Activated CD4-positive, alpha-beta T cell treated with anti-CD3 and anti-CD28 coated beads, Interleukin-2, Interleukin-4, amounts not matched to agents 100 ng/mL and 50 ng/mL, durations not matched to agents 16 hours and 8 hours (primary cell): ENCODE measurements around the gene CDK9.
A peak's percentile ranks its signal among the peaks of the same experiment; 100 is the strongest.

Source experiments
- DNase-seq: peaks from one replicate; pipeline ENCODE4 v3.0.0-alpha.2; 2020; ENCODE audit warnings: low spot score

Gene CDK9

DNA sequence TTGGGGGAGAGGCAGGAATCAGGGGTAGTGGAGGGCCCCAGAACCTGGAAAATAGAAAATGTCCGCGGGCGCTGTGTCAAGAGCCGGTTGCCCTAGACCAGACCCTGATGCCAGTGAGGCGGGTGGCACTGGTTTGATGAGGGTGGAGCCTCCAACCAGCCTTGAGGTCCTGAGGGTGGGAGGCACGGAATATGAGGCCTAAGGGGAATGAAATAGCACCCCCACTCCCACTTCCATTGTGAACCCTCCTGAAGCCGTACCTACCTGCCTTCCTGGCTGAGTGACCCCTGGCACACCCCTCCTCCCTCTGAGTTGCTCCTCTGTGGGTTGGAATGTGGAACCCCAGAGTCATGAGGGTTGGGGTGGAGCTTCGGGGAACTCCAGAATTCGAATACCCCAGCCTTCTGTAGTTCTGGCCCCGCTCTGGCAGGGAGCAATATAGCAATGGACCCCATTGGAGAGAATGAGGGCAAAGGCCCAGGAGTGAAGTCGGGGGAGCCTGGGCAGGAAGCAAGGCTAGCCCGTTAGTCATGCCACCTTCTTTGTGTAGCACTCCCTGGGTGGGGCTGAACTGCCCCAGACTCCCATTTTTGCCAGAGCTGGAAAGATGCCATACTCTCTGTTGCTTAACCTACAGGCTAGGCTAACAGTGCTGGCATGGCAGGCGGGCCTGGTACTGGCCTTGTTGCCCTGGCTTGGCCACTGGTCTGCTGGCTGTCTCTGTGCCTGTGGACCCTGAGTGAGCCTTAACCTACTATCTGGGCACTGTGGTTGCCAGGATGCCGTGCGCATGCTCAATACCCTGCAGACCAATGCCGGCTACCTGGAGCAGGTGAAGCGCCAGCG, 17.9 kb downstream of the CDK9 start:
- DNase-seq: peak; percentile 32

DNA sequence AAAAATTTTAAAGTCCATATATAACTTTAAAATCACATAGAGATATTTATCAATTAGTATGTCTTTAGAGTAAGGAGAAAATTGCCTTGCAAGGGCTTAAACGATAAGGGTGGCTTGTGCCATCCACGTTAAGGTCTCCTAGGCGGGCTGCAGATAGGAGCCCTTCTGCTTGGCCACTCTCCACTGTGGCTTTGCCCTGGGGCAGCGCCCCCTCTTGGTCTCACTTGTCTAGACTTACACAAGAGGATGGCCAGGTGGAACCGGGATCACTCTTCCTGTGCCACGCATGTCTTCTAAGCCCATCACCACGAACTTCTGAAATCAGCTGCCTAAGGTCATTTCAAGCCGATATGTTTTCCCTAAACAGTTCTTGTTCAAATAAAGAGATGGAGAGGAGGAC, 19.8 kb downstream of the CDK9 start:
- DNase-seq: no peak

DNA sequence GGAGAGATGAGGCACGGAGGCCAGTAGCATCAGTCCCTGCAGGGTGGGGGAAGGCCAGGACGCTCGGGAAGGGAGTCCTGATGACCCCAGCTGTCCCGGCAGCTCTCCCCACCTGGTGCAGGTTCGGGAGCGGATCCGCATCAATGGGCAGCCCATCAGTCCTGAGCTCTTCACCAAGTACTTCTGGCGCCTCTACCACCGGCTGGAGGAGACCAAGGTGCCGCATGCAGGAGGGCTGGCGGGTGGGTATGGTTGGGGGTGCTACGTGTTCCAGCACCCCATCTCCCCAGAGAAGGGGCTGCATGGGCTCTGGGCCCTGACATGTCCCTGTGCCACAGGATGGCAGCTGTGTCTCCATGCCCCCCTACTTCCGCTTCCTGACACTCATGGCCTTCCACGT, 21.0 kb downstream of the CDK9 start:
- no peak for DNase-seq

DNA sequence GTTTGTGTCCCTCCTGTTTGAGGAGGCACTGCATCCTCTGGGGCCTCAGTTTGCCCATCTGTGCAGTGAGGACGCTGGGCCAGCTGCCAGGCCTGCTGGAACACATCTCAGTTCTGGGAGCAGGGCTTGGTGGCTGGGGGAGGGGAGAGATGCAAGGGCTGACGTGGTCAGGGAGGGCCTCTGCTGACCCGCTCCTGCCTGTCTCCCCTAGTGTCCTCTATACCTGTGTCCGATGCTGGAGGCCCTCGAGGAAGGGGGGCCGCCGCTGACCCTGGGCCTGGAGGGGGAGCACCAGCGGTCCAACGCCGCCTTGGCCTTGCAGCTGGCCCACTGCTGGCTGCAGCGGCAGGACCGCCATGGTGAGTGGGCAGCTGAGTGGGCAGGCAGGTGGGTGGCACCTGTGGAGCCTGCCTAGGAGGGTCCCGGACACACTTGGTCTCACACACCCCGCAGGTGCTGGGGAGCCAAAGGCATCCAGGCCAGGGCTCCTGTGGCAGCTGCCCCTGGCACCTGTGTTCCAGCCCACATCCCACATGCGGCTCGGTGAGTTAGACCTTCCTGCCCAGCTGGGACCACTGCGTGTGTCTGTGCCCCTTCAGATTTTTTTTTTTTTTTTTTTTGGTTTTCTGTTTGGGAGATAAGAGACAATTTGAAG, 22.6 kb downstream of the CDK9 start:
- no peak for DNase-seq

DNA sequence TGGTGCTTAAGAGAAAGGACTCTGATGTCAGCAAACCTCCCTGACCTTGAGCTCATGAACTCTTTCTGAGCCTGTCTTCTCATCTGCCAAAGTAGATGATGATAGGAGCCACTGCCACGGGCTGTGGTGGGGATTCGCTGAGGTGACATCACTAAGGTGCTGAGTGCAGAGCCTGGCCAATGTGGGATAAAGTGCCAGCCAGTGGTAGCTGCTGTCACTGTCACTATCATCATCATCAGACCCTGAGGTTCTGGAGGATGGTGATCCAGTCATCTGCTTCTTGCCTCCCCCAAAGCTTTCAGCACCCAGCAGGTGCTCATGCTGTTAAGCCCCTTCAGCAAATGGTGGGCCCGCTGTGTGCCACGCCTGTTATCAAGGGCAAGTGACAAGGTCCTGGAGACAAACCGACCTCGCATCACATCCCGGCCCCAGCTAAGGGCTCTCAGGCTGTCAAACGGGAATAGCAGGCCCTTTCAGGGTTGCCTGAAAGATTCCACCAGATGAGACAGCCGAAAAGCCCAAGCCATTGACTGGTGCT, 23.2 kb downstream of the CDK9 start:
- no peak for DNase-seq

DNA sequence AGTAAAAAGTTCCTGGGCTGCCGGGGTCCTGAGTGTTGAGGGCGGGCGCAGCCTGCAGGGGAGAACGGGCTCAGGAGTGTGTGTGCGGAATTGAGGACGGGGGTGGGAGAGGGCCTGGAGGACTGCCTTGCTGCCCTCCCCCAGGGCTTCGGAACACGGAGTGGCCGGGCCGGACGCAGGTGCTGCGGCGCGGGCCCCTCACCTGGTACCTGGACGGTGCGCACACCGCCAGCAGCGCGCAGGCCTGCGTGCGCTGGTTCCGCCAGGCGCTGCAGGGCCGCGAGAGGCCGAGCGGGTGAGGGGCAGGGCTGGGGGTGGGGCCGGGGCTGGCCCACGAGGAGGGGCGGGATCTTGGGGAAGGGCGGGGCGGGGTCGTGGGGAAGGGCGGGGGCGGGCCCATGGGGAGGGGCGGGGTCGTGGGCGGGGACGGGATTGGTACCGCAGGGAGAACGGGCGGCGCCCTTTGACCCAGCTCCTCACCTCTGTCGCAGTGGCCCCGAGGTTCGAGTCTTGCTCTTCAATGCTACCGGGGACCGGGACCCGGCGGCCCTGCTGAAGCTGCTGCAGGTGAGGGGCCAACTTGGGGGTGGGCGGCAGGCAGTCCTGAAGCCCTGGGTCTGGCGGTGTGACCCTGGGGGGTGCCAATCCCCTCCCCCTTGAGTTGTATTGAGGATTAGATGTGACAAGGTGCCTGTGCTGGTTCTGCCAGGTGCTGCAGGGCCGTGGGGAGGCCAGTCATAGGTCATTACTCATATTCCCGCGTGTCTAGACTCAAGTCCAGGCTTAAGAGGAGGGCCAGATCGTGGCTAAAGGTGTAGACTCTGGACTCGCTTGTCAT, 23.9 kb downstream of the CDK9 start:
- DNase-seq: no peak

DNA sequence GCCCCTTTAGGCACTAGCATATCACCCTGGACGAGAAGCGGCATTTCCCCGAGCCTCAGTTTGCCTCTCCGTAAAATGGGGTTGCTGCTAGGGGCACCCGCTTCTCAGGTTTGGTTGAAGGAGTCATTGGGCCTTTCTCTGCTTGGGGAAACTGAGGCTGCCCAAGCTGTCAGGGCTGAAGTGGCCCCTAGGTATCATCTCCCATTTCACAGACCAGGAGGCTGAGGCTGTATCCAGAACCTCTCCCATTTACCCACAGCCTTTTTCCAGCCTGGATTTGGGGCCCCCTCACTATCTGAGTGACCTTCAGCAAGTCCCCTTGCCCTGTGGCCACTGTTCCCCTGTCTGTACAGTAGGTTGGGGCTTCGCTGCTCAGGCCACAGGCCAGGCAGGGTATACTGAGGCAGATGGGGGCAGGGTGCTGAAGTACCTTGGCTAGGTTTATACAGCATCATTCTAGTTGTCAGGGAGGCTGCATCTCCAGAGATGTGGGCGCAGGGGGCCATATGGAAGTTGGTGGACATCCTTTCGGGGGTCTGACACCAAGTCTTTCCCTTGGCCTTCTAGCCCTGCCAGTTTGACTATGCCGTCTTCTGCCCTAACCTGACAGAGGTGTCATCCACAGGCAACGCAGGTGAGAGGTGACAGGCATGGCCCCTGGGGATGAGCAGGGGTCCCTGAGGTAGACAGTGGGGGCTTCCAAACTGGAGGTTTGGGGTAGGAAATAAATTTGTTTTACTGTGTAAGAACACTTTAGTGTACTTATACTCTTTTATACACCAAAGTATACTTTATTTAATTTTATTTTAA, 24.7 kb downstream of the CDK9 start:
- no peak for DNase-seq

DNA sequence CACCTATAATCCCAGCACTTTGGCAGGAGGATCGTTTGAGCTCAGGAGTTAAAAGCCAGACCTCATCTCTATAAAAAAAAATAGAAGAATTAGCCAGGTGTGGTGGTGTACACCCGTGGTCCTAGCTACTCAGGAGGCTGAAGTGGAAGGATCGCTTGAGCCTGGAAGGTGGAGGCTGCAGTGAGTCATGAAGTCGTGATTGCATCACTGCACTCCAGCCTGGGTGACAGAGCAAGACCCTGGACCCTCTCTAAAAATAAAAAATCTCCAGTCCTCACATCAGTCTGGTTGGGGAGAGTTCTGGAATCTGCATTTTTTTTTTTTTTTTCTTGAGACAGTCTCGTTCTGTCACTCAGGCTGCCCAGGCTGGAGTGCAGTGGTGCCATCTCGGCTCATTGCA, 26.2 kb downstream of the CDK9 start:
- DNase-seq: no peak

DNA sequence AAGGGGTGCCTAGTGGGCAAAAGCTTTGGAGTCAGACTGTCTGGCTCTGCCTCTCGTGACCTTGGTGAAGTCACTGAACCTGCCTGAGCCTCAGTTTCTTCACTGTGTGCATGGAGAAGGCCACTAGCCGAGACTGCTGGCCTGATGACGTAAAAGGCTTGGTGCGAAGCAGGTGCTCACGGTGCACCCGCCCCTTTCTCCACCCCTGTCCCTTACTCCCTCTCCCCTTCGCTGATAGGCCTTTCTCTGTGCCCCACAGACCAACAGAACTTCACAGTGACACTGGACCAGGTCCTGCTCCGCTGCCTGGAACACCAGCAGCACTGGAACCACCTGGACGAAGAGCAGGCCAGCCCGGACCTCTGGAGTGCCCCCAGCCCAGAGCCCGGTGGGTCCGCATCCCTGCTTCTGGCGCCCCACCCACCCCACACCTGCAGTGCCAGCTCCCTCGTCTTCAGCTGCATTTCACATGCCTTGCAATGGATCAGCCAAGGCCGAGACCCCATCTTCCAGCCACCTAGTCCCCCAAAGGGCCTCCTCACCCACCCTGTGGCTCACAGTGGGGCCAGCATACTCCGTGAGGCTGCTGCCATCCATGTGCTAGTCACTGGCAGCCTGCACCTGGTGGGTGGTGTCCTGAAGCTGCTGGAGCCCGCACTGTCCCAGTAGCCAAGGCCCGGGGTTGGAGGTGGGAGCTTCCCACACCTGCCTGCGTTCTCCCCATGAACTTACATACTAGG, 27.3 kb downstream of the CDK9 start:
- DNase-seq: no peak

DNA sequence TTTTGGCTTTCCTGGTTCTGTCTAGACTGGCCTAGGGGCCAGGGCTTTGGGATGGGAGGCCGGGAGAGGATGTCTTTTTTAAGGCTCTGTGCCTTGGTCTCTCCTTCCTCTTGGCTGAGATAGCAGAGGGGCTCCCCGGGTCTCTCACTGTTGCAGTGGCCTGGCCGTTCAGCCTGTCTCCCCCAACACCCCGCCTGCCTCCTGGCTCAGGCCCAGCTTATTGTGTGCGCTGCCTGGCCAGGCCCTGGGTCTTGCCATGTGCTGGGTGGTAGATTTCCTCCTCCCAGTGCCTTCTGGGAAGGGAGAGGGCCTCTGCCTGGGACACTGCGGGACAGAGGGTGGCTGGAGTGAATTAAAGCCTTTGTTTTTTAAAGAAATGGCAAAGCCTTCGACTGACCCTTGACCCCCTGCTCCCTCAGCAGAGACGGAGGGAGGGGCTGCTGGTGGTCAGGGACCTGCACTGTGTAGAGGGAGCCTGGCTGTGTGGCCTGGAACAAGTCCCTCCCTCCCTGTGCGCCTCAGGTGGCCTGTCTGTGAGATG, 27.9 kb downstream of the CDK9 start:
- no peak for DNase-seq

DNA sequence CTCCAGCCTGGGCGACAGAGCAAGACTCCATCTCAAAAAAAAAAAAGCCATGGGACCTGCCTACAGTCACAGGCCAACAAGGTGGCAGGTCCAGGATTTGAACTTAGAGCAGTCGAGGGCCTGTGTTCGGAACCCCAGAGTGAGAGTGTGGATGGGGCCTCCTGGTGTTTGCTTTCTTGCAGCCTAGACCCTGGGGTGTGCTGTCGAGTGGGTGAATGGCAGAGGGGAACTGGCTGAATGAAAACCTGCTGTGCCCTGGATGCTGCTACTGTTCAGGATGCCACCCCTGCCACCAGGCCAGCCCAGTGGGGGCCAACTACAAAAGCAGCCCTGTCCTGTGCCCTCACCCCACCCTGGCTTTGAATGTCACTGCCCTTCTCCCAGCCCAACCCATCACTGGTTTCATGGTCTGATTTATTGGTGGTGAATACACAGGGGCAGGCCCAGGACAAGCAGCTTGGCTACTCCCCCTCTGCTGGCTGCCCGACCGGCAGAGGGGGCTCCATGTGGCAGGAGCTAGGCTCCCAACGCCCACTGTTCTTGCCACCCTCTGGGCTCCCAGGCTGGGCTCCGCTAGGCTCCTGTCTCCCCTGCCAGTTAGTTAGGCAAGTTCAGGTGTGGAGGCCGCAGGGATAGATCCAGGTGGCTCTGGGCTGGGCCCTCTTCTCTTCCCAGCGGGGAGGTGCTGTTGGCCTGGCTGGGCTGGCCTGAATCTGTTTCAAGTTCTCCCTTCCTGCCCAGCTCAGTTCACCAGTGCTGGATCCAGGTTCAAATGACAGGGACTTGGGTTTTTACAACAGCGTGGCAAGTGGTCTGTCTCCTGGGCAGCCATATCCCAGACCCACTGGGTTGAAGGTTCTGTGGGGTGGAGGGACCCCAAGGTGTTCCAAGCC, 29.0 kb downstream of the CDK9 start:
- DNase-seq: no peak

DNA sequence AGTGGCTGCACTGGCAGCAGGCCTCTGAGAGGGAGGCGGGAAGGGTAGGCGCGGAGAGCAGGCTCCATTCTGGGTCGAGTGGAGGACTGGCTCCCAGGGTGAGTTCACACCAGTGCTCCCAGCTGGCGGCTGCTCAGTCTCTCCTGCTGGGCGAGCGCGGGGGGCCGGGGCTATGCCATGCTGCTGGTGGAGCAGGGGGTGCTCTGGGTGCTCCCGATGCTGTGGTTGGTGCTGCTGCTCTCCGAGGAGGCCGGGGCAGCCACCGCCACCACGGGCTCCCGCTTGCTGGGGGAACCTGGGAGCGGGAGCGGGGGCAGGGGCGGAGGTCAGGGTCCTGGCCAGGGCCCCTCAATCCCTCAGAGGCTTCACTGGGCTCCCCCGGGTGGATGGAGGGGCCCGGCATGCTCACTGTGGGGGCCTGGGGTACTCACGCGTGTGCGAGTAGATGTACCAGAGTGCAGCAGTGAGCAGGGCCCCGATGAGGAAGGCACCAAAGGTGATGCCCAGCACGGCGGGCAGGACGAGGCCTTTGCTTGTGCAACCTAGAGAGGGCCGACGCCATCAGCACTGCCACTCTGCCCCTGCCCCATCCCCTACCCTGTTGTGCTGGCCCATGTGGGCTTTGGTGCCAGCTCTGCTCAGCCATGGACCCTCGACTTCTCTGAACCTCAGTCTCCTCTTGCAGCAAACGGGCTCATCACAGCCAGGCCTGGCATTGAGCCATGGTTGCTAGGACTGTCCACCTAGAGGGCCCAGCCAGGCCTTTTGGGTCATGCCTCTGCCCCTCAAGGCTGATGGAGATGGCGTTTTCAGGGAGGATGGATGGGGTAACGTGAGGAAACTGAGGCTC, 29.9 kb downstream of the CDK9 start:
- no peak for DNase-seq

DNA sequence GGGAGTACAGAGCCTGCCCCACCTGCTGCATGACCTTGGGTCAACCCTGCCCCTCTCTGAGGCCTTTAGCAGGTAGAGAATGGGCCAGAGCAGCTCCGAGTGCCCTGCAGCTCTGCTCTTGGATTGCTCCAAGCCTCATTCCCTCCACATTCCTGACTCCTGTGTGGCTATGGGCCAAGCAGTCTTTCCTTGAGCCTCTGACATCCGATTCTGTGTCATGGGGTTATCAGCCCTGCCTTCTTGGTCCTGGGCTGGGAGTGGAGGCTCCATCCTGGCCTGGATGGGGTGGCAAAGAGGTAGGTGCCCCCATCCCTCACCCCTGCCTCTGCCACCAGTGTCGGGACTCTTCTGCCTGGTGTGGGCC, 30.5 kb downstream of the CDK9 start:
- no peak for DNase-seq

DNA sequence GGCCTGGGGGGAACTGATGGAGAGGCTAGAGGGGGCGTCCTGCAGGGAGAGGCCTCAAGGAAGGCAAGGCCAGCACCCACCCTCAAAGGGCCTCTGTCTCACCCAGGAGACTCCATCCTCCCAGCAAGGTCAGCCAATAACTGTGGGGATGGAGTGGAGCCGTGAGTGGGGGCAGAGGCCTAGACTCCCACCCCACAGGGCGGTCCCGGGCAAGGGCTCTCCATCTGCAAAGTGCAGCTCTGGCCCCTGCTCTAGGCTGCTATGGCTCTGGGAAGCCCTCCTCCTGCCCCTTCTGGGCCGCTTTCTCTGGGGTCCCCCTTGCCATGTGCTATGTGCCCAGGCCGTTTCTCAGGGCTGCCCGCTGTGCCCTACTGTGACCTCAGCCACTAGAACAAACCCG, 30.9 kb downstream of the CDK9 start:
- DNase-seq: no peak

DNA sequence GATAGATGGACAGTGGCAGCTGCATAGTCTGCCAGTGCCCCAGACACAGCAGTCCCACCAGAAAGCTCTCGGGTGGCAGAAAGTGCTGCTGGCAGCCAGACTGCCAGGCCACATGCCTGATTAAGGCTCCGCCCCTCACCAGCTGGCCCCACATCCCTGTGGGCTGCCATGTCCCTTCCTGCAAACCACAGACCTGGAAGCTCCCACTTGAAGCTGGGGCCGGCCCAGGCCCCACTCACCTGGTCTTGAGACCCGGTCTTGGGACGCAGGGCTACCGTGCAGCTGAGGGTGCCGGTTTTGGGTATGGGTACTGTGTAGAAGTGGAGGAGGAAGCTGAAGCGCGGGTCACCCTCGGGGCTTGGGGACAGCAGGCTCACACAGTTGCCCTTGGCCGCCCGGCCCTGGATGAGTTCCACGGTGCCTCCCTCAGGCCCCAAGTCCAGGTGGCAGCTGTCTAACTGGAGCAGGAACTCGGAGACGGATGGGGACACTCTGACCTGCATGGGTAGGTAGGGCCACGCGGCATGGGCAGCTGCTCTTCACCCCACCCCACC, 32.1 kb downstream of the CDK9 start:
- no peak for DNase-seq

DNA sequence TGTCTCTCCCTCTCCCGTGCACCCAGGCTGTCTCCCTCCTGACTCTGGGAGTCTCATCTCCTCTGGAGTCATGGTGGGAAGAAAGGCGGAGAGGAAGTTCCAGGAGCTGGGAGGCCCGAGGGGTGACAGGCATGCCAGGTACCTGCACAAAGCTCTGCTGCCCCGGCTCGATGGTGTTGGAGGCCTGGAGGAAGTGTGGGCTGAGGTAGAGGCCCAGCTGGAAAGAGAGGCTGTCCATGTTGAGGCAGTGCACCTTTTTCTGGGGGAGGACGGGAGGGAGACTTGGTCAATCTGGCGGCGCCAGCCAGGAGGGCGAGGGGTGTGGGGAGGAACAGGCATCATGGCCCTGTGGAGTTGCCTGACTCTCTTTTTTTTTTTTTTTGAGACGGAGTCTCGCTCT, 32.7 kb downstream of the CDK9 start:
- DNase-seq: no peak

DNA sequence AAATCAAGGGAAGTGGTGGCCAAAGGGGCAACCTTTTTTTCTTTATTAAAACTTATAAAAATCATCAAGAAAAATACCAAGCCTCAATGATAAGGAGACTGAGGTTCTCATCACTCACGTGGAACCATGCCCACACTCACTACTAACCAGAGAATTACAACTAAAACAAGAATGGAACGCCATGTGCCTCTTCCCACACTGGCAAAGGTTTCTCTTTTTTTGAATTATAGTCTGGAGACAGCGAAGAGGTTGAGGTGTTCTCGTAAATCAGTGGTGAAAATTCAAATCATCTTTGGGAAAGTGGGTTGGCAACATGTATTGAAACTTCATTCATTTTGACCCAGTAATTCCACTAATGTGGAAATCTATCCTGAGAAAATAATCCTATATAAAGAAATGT, 36.3 kb downstream of the CDK9 start:
- DNase-seq: no peak

DNA sequence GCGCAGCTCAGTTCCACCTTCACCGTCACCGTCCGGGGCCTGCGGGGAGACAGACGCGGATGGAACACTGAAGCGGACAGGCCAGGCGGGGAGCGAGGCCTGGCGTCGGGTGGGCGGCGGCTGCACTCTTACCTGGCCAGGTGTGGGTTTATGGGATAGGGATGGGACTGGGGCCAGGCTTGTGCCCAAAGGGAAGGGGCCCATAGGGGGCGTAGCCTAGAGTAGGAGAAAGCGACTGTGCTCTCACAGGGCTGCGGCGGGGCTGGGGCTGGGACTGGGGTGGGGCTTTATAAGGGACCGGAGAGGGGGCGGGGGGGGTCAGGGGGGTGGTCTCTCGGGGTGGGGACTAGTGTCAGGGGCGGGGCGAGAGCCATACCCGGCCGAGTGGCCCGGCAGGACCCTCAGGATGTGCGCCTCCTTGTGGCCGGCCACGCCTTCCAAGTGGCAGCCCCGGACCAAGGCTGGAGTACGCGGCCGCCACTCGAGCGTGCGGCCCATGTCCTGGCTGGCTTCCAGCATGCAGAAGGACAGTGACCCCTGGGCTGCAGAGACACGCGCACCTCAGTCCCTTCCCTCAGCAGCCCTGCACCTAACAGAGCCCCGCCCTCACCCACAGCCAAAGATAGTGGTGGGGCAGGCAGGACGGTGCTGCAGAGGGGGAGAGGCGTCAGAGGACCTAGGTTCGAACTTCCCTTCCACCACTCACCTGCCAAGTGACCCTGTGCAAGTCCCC, 39.7 kb downstream of the CDK9 start:
- no peak for DNase-seq
